GM21360 (cell line): ENCODE measurements around the gene IQSEC1.

Experiments
- ATAC-seq: cut with Tn5 transposase; IDR thresholded peaks from one replicate; pipeline ENCODE4 v1.9.1; 2021; ENCODE audit warnings: mild to moderate bottlenecking, moderate library complexity; ENCODE audit not compliant: unreplicated experiment

Gene IQSEC1

DNA sequence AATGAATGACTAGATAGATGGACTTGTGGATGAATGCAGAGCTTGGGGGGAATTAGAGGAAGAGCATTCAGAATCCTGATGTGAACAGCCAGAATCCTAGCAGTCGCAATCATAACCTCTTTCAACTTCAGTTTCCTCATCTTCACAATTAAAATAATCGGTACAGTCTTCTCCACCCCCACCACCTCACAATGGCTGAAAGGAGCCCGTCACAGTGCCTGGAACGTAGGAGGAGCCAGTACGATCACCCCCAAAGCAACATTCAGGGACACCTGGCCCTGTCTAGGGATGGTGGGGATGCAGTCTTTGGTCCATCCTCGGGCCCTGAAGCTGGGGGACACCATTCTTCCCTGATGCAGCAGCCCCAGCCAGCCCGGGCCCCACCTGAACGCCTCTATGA, 151.5 kb downstream of the IQSEC1 start:
- ATAC-seq, result no peak

DNA sequence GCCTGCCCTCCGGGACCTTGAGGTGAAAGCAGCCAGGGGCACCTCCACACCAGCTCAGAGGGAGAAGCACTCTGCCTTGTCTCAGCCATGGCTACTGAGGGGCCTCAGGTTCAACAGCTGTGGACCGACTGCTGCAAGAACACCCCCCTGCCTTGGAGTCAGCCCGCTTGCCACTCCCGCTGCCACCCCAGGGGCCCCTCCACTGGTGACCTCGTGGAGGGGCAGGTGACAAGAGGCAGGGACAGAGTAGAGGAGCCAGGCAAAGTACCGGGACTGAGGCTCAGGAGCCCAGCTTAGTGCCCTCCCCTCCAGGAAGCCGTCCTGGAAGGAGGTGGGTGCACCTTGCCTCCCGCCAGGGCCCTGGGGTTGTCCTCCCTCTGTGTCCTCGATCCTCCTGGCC, 152.3 kb downstream of the IQSEC1 start:
- ATAC-seq, result no peak

DNA sequence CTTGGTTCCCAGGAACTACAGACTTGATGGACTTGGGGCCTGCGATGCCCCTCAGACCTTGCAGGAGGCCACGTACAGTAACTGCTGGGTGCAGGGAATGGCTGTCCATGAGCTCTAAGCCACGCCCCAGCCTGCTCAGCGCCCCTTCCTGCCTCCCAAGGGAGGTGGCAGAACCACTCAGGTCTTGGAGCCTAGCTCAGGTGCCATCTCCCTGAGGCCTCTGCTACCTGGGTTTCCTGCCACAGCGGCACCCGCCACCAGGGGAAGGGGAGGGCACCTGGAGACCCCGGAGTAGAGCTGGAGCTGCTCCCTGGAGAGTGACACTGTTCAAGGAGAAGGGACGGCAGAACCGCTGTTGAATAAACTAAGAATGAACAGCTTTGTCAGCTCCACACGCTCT, 154.0 kb downstream of the IQSEC1 start:
- no peak for ATAC-seq

DNA sequence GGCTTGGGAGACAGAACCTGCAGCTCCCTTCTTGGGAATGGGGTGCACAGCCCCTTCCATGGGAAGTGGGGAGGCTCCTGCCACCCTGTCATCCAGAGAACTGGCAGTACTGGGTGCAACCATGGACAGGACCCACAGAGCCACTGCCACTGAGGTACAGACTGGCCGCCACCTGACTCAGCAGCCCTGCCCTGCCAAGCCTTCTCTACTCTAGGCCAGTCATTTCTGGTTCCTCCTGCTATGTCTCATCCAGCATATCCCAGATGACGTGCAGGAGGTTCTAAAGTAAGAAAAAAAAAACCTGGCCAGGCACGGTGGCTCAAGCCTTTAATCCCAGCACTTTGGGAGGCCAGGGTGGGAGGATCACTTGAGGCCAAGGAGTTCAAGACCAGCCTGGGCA, 155.0 kb downstream of the IQSEC1 start:
- no peak for ATAC-seq

DNA sequence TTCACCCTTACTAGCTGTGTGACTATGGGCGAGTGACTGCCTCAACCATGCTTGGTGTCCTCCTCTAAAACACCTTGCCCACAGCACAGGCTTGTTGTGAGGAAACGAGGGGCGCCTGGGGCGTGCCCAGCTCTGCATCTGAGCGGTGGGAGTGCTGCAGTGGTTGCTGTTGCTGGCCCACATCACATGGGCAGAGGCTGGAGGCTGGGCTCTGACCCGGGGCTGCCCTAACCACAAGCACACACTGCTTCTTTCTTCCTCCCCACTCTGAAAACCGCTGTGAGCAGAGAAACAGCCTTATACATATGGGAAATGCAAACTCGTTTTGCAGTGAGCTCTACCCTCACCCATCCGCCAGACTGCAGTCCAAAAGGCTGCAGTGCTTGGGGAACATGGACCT, 157.1 kb downstream of the IQSEC1 start:
- no peak for ATAC-seq

DNA sequence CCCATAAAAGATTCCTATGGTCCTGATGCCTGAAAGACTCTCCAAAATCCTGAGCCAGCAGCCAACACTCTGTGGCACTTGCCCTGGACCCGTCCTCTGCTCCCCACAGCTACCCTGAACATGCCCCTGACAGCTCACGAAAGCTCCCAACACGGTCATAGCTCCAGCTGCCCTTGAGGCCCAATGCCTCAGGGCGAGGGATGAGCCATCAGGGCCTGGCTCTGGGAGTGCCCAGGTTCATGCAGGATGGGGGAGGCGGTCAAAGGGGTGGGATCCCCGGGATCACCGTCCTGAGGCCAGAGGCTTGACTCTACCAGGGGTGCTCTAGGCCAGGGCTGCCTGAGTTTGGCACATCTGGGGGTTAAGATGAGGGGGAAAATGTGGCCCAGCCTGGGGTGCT, 159.1 kb downstream of the IQSEC1 start:
- no peak for ATAC-seq

DNA sequence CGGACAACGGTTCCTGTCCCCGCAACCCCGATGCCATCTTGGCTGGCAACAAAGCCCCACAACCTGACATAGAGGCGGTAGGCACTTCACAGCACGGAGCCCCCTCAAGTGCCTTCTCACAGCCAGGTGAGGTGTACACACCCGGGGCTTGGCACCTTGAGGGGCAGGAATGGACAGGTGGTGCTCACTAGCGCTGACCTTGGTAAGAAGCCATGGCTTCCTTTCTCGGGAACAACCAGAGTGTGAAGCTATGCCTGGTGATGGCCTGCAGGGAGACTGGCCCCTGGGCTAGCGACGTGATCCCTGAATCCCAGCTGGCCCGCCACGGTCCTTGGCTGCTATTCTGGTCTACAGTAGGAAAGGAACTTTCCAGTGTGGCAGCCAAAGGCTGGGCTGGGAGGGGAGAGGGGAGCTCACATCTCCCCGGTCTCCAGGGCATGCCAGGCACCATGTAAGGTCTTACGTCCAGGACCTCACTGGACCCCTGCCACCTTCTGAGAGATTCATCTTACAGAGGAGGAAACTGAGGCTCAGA, 161.3 kb downstream of the IQSEC1 start:
- no peak for ATAC-seq

DNA sequence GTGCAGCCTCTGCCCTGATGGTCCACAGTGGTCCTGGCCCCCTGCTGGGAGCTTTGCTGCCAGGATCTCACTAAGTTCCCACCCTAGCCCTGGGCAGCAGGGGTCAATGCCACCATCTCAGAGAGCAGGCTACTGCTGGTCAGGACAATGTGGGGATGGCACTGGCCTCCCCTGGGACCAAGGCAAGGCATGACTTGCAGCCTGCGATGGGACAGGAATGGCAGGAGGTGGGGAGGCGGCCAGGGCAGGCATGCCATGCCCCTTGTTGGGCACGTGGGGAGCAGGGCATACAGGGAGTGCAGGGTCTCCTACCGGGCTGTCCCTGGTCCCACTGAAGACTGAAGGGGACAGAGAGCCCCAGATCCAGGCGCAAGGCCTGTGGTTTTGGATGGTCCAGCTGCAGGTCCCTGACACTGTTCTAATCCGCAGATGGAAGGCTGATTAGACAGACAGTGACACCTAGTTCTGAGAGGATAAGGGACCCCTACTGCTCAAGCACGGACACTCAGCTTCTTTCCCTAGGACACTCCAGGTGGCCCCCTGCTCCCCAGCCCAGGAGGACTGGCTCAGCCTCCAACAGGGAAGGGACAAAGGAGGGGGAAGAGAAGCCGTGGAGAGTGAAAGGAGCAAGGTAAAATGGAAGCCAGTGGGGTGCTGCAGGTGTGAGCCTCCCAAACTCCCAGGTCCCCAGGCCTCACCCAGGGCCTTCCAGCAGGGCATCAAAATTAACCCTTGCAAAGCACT, 162.7 kb downstream of the IQSEC1 start:
- no peak for ATAC-seq

DNA sequence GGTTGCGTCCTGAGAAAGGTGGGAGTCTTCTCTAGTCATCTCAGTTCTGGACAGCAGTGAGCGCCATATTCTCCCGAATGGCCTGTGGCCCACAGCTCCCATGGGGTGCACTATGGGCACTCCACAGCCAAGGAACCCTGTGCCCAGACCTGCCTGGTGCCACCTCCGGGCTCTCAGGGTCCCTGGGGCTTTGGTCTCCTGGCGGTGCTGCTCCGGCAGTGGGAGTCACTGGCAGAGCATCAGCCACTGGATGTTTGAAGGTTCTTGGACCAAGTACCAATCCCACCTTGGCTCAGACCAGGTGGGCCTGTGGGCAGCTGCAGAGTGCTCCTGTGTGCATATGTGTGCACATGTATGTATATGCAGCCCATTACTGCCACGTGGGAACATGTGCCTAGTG, 163.5 kb downstream of the IQSEC1 start:
- no peak for ATAC-seq

DNA sequence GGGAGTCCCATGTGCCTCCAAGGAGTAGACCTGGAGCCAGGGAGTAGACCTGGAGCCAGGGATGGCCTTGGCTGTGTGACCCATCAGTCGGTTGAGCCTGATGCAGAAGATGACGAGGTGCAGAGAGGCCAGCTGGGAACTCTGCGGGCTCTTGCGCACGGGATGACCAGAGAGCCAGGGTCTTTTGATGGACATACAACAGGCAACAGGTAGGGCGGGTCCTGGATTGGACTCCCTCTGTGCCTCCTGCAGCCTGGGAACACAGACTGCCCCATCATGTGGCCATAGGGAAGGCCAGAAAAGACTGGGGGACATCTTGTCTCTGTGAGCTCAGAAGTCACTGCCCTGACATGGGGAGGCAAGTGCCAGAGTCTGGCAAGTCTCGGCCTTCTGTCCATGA, 164.4 kb downstream of the IQSEC1 start:
- no peak for ATAC-seq

DNA sequence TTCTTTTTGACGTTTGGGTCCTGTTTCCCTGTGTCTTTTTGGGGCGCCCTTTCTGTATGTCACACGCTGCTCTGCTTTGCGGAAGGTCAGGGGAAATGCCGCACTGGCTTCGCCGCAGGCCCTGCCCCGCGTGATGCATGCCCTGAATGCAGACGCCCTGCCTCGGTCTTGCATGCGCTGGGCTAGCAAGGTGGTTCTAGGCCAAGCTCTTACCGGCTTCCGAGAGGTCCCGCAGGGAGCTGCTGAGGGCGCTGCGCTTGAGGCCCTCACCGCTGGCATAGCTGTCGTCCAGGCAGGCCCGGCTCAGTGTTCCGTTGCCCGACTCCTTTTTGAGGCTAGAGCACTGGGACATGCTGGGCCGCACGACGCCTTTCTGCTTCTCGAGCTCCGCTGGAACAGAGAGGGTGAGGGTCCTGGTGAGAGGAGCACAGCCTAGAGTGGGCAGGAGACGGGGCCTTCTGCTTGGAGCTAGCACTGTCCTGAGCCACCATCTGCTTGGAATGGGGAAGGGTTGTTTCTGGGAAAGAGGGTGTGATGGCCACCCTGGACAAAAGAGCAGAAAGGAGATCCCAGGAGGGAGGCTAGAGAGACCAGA, 165.0 kb downstream of the IQSEC1 start:
- ATAC-seq, result no peak

DNA sequence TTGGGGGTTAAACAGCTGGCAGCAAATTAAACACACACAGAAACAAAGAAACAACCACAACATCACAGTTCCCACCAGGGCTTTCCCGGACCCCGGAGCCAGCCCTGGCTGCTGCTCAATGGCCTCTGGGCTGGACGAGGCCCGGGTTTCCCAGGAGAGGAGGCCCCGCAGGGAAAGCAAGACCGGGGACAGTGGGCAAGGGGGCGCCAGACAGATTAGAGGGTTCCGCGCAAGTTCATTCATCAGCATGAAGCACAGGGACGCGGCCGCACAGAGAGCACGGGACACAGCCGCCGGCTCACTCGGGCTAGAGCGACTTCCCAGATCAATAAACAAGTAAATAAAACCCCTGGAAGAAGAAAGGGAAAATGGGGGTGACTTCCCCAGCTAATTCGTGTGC, 165.5 kb downstream of the IQSEC1 start:
- no peak for ATAC-seq

DNA sequence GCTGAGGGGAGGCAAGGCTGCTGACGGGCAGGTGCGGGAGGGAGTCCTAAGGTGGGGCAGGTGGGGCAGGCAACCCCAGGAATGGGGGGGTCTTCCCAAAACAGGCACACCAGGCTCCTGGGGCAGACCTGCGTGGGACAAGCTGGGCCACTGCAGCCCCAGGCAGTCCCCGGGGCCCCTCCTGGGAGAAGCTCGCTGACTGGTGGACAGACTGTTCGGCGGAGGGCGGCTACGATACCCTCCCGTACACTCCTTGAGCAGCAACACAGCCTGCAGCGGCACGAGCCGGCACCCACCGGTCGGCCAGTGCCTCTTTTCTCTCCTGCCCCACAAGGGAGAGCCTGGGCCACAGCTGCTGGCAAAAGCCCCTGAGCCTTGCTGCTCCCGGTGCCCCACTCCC, 165.9 kb downstream of the IQSEC1 start:
- ATAC-seq, result no peak

DNA sequence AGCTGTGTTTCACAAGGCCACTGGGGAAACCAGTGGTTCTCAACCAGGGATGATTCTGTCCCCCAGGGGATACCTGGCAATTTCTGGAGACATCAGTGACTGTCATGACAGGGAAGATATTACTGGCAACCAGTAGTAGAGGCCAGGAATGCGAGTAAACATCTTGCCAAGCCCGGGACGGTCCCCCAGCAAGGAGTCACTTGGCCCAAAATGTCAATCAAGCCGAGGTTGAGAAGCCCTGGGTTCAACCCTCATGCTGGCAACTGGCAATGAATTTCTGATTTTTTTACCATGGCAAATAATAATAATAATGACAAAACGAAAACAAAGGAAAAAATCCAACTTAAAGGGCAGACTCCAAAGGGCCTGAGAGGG, 166.3 kb downstream of the IQSEC1 start:
- ATAC-seq, result no peak

DNA sequence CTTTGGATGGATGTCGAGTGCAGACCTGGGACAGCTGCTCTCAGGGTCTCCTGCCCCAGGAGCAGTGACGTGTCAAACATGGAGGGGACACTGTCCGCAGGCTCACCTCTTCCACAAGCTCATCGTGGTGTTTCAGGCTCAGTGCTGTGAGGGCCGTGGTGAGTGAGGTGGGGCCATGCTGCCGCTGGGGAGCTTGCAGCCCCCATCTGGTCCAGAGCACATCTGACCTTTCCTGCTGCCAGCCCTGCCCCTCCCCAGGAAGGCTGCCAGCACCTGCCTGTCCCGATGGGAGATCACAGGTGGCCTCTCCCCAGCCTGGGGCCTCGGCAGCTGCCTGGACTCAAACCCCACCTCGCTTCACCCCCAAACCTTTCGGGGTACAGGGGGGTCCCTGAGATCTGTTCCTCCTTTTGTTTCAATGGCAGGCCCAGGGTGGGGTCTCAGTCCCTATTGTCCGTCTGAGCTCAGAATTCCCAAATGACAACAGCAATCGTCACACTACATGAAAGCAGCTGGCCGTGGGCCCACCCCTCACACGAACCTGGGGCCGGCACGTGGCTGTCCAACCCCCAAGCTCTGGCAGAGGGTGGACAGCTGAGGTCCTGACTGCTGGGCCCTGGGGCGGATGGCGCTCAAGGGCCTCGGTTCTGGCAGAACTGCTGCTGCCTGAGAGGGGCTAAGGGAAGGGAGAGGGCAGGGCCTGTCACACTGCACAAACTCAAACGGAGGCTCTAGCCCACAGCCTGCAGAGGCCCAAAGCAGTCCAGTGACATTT, 166.9 kb downstream of the IQSEC1 start:
- ATAC-seq, result no peak

DNA sequence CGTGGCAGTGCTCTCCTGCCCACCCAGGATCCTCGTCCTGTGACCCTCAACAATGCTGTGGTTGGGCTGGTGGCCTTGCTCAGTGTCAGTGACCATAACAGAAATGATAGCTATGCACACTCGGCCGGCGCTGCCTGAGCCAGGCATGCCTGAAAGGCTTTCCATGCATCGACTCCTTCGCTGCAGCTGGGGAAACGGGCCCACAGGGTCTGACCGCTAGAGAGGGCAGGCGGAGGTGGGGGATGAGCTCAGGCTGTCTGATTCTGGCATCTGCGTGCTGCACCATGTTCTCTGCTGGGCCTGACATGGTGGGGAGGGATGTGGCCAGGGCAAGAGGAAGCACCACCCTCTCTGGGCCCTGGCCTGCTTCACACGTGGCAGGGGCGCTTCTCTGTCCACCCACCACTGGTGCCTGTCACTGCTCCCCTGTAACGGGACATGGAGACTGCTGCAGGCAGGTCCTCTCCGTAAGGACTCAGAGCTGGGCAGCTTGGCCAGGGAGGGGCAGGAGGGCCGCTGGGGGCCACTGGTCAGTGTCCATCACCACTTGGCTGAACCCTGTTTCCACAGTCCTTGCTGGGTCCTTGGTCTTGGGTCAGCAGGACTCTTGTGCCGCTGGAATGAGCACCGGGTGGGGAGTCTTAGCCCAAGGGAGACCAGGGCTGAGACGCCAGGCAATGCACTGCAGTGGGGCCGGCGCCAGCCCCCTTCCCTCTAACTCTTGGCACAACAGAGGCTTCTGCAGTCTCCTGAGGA, 167.7 kb downstream of the IQSEC1 start:
- no peak for ATAC-seq

DNA sequence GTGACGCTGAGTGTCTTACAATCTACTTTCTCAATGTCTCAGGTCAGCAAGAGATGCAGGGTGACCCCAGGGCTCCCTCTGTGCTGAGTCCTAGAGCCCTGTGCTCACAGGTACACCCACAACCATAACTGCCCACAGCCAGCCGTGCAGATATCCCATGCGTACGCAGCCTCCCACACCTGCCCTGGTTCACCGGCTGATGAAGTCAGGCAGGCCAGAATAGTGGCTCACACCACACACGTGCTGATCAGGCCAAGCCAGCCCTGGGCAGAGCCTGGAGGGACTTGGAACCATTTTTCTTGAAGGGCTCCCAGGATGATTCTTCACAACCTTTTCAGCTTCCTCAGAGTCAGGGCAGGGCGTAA, 168.3 kb downstream of the IQSEC1 start:
- no peak for ATAC-seq

DNA sequence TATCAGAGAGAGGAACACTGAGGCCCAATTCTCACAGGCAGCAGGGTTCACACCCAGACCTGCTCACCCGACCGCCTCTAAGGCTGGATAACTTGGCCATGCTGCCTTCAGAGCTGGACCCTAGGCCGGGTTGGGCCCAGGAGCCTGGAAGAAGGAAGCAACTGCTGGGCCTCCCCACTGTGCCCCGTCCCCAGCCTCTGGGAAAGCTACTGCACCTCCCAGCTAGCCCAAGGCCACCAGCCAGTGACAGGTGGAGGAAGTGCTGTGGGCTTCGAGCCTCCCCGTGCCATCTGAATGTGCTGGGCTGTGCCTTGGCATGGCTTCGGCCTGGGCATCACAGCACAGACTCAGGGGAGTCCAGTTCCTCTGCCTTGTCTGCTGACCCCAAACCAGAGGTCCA, 169.3 kb downstream of the IQSEC1 start:
- no peak for ATAC-seq

DNA sequence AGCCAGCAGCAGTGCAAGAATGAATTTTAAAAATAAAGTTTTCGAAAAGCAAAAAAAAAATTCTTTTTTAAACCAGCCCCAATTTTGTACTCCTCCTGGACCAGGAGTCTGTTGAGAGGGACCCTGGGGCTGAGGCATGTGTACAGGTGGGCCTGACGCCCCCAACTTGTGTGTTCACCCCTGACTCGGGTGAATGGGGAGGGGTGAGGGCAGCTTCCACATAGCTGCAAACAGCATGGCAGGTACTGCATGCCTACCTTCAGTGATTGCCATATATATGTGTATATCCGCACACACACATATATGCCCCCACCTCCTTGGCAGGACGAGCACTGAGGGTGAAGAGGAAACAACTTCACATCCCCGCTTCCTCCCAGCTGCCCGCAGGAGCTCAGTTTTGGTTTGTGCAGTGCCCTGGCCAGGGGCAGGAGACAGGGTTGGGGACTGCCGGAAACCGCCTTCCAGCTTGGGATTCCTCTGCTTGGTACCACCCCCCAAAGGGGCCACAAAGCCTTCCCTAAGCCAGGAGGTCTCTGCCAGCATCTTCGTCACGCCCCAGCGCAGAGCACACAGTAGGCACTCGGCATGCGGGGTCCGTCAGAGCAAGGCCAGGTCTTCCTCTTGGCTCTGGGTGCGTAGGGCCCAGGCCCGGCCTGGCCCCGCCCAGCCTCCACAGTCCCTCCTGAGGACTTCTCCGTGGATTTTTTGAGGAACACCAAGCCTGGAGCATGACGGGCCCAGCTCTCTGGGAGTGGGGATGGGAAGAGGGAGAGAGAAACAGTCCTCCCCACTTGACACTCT, 170.0 kb downstream of the IQSEC1 start:
- no peak for ATAC-seq

DNA sequence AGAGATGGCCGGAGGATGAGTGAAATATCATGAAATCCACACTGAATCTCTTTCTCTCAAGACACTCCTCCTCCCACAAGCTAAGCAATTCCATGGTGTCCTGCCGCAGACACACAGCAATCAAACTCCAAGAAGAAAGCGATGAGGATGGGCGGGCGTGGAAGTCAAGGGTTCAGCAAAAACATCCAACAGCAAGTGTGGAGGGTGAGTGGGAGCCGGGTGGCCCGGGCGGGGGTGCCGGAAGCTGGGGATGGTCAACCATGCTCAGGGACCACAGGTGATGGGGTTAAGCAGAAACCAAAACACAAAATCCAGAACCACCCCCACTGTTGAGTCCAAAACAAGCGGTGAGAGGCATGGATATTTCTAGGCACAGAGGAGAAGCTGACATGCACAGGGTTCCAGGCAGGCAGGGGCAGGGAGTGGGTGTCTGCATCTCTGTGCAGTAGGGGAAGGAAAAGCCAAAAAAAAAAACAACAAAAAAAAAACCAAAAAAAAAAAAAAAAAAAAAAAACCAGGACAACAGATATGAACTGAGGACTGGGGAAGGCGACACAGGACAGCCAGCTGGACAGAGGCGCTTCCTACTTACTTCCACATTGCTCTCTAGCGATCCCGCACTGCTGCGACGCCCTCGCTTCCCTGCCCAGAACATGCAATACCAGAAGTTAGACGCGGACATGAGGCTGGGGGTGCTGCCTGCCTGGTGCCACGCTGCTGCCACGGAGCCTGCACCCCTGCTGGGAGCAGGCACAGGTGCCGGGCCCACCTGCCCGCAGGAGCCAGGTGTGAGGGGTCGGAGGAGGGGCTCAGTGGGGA, 170.8 kb downstream of the IQSEC1 start:
- ATAC-seq, result no peak
